ENCODE results near the gene DOK6.

- no peak for TF ChIP-seq POLR2AphosphoS5 (IDR thresholded peaks at IDR 0.05)
- no peak for TF ChIP-seq CTCF (IDR thresholded peaks at IDR 0.05)
- TF ChIP-seq POLR2A (IDR thresholded peaks at IDR 0.05), result no peak
Measured at GRCh38 chr18:69648486-69648885, 247.8 kb downstream of the DOK6 start.
